ENCODE measurements around the gene ARG2. TPM values are rescaled to one million over a fixed set of nuclear protein-coding genes. Genes with fewer than 3 reads are reported as not detected.

Gene ARG2
- 2.0 TPM for total RNA-seq
- long read RNA-seq, partial matches to known transcripts: 0 of 7 reads
- long read RNA-seq, other reads (novel, unspliced or antisense): 5 of 7 reads

DNA sequence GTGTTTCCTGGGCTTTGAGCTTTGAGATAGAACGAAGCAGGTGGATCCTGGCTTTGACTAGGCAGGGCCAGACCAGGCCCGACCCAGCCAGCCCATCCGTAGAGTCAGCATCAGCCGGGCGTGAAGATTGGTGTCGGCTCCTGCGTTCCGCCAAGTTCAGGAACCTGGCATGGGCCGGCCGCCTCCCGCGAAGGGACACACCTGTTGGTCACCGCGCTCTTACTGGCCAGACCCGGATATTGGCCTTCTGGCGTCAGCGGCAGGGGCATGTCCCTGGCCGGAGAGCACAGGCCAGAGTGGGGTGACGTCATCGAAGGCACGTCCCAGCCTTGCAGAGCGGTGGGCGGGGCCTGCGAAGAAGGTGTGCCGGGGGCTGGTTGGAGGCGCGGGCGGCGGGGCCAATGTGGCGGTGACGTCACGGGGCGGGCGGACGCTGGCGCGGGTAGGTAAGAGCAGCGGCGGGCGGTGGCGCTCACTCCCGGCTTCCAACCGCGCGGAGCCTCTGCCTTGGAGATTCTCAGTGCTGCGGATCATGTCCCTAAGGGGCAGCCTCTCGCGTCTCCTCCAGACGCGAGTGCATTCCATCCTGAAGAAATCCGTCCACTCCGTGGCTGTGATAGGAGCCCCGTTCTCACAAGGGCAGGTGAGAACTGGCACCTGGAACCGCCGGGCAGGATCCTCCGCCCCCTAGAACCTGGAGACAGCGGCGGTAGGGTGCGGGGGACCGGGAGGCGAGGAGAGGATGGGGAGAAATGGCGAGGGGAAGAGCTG is at the start of gene ARG2:
ARG2 (plus strand) TSS at position 475 of the 771 bp plus-strand sequence; CDS start at position 533, 58 bp downstream.
- DNase-seq: peak; percentile 100
- Histone ChIP-seq H3K36me3 (no peaks in the 10 kb centered on the region), H3K27ac (peak within 1 kb of the TSS; percentile 72), H3K27me3 (no peaks in the 10 kb centered on the region), H3K9me3 (no peaks in the 10 kb centered on the region), H3K4me1 (peaks cover 16% of the 10 kb centered on the region), H3K4me3 (peak within 1 kb of the TSS; percentile 77)
- intact Hi-C loops (cut with DNase I): no loop called here
- peak; percentile 99 for ATAC-seq
- TF ChIP-seq, protein P1, sequence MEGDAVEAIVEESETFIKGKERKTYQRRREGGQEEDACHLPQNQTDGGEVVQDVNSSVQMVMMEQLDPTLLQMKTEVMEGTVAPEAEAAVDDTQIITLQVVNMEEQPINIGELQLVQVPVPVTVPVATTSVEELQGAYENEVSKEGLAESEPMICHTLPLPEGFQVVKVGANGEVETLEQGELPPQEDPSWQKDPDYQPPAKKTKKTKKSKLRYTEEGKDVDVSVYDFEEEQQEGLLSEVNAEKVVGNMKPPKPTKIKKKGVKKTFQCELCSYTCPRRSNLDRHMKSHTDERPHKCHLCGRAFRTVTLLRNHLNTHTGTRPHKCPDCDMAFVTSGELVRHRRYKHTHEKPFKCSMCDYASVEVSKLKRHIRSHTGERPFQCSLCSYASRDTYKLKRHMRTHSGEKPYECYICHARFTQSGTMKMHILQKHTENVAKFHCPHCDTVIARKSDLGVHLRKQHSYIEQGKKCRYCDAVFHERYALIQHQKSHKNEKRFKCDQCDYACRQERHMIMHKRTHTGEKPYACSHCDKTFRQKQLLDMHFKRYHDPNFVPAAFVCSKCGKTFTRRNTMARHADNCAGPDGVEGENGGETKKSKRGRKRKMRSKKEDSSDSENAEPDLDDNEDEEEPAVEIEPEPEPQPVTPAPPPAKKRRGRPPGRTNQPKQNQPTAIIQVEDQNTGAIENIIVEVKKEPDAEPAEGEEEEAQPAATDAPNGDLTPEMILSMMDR (IDR thresholded peaks at IDR 0.05): no peak

DNA sequence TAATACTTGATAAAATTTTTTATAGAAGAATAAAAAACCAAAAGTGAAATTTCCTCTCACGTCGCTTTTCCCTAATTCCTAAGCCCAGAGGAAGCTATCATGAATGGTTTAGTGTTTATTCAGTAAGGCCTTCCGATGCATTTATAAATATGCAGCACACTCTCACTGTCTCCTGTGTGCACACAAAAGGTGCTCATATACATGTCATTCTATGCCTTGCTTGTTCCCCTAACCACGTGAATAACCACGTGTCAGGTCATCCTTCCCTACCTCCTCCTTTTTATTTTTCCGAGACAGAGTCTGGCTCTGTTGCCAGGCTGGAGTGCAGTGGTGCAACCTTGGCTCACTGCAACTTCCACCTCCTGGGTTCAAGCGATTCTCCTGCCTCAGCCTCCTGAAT is 49.3 kb upstream of the ARG2 start:
- H3K27me3 ChIP-seq: no peaks in the 10 kb centered on the region
- TF ChIP-seq, protein P1 (IDR thresholded peaks at IDR 0.05): no peak
- intact Hi-C loops (cut with DNase I): no loop called here
- DNase-seq (no peak), ATAC-seq (no peak)
- no peaks in the 10 kb centered on the region for H3K9me3 ChIP-seq
- H3K4me1 ChIP-seq: no peaks in the 10 kb centered on the region
- no peak overlapping the region for H3K4me3 ChIP-seq
- H3K27ac ChIP-seq: no peak overlapping the region
- H3K36me3 ChIP-seq: no peaks in the 10 kb centered on the region

DNA sequence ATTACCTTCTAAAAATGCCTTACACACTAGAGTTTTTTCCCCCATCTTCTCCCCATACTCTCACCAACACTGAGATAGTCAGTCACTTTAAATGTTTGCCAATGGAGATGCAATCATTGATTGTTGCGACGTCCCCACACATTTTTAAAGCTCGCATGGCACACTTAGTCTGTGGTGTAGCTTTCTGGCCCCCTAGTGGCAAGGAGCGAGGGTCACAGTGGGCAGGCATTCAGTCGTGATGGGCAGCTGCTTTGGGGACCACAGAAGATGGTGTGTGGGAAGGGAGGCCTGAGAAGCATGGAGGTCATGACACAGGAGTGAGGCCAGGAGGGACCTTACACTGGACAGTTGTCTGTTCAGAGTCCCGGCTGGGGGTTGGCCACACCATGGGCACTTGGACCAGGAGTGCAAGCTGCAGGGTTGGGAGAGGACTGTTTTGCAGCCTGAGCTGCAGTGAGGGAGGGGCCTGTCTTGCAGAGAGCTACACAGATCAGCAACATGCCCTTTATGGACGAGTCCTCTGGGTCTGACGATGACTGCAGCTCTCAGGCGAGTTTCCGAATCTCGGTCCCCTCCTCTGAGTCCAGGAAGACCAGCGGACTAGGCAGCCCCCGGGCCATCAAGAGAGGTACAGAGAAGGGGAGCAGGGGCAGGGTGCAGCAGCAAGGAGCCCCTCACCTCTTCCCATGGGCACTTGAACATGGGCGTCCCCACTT is 48.3 kb upstream of the ARG2 start:
- intact Hi-C loops (cut with DNase I): no loop called here
- Histone ChIP-seq H3K4me3 (no peak overlapping the region), H3K36me3 (no peaks in the 10 kb centered on the region), H3K4me1 (no peaks in the 10 kb centered on the region), H3K27ac (no peak overlapping the region), H3K27me3 (no peaks in the 10 kb centered on the region), H3K9me3 (no peaks in the 10 kb centered on the region)
- ATAC-seq (peak; percentile 82), DNase-seq (peak; percentile 81)
- TF ChIP-seq, protein P1 (IDR thresholded peaks at IDR 0.05): peak; percentile 85

DNA sequence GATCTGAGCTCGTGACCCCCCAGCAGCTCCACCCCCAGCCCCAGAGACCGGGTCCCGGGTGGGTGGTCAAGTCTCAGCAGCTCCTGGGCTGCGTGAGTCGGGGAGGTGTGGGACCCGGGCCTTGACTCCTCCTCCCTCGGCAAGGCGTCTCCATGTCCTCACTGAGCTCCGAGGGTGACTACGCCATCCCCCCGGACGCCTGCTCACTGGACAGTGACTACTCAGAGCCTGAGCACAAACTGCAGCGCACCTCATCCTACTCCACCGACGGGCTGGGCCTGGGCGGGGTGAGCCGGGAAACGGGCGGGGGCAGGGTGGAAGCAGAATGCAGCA is 47.8 kb upstream of the ARG2 start:
- no peak for ATAC-seq
- DNase-seq: peak; percentile 61
- no peaks in the 10 kb centered on the region for H3K4me1 ChIP-seq
- no peaks in the 10 kb centered on the region for H3K9me3 ChIP-seq
- no peak overlapping the region for H3K4me3 ChIP-seq
- H3K27me3 ChIP-seq: no peaks in the 10 kb centered on the region
- TF ChIP-seq, protein P1 (IDR thresholded peaks at IDR 0.05): no peak
- no peak overlapping the region for H3K27ac ChIP-seq
- intact Hi-C loops (cut with DNase I): no loop called here
- H3K36me3 ChIP-seq: no peaks in the 10 kb centered on the region

DNA sequence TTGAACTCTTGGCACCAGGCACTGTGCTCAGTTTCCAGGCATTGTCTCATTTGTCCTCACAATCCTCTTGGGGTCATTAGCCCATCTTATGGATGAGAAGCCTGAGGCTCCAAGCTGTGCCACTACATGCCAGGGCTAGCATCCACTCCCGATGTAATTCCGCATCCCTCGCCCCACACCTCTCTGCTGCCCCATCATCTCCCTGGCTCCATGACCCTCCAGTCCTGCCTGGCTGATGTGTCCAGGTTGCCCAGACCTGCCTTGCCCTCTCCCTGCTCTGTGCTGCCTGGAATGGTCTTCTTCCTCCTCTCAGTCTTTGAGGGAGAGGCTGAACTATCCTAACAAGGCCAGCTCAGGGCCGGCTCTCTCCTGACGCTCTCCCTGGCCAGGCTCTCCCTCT is 47.1 kb upstream of the ARG2 start:
- no peaks in the 10 kb centered on the region for H3K27me3 ChIP-seq
- no peak overlapping the region for H3K27ac ChIP-seq
- H3K4me1 ChIP-seq: no peaks in the 10 kb centered on the region
- intact Hi-C loops (cut with DNase I): no loop called here
- no peaks in the 10 kb centered on the region for H3K36me3 ChIP-seq
- no peaks in the 10 kb centered on the region for H3K9me3 ChIP-seq
- no peak for ATAC-seq
- DNase-seq: peak; percentile 42
- TF ChIP-seq, protein P1 (IDR thresholded peaks at IDR 0.05): no peak
- no peak overlapping the region for H3K4me3 ChIP-seq

Data from upper lobe of right lung (tissue), 1 donor.